Smooth muscle cell (in vitro differentiated cells): Measurements from ENCODE around the gene SPTBN1. TPM values are rescaled to one million over a fixed set of nuclear protein-coding genes. Genes with fewer than 3 reads are reported as not detected.

Experiments
- DNase-seq: peaks from one replicate; lab custom pipeline; 2025; ENCODE audit not compliant: unreplicated experiment; lab: John Stamatoyannopoulos, UW
- H2AFZ ChIP-seq: fragments of 200-600 bp; sonication (generic); 2 replicates; pipeline ENCODE4 v1.6.0; 2016; ENCODE audit warnings: antibody characterized with exemption, low read depth, mild to moderate bottlenecking
- H3F3A ChIP-seq: fragments of 200-600 bp; sonication (generic); 2 replicates; pipeline ENCODE4 v1.6.0; 2017; ENCODE audit warnings: antibody characterized with exemption, low read depth
- H3K27ac ChIP-seq: fragments of 200-600 bp; sonication (generic); 2 replicates; pipeline ENCODE4 v1.5.1; 2016; ENCODE audit warnings: low read depth, mild to moderate bottlenecking
- H3K27me3 ChIP-seq: fragments of 200-600 bp; sonication (generic); 2 replicates; pipeline ENCODE4 v1.6.1; 2016; ENCODE audit warnings: low read depth, mild to moderate bottlenecking
- H3K36me3 ChIP-seq: fragments of 200-600 bp; sonication (generic); 2 replicates; pipeline ENCODE4 v1.5.1; 2016; ENCODE audit warnings: low read depth
- H3K4me1 ChIP-seq: fragments of 200-600 bp; sonication (generic); 2 replicates; pipeline ENCODE4 v1.5.1; 2016; ENCODE audit warnings: low read depth
- H3K4me2 ChIP-seq: fragments of 200-600 bp; sonication (generic); 2 replicates; pipeline ENCODE4 v1.6.0; 2016; ENCODE audit warnings: mild to moderate bottlenecking
- H3K4me3 ChIP-seq: fragments of 200-600 bp; sonication (generic); 2 replicates; pipeline ENCODE4 v1.5.1; 2016; ENCODE audit warnings: mild to moderate bottlenecking
- H3K79me2 ChIP-seq: fragments of 200-600 bp; sonication (generic); 2 replicates; pipeline ENCODE4 v1.6.0; 2016; ENCODE audit warnings: low read depth, mild to moderate bottlenecking
- H3K9ac ChIP-seq: fragments of 200-600 bp; sonication (generic); 2 replicates; pipeline ENCODE4 v1.6.0; 2016; ENCODE audit warnings: low read depth
- H3K9me3 ChIP-seq: fragments of 200-600 bp; sonication (generic); replicated peaks from 2 replicates; pipeline ENCODE4 v1.5.1; 2016; ENCODE audit warnings: low read depth
- H4K20me1 ChIP-seq: fragments of 200-600 bp; sonication (generic); 2 replicates; pipeline ENCODE4 v1.6.0; 2016; ENCODE audit warnings: low read depth
- WGBS: methylation state at CpG from one replicate; pipeline ENCODE4 v1.1.7; 2016; ENCODE audit warnings: low lambda C conversion rate; 5-methylcytosine and 5-hydroxymethylcytosine counted together
- polyA plus RNA-seq: library from polyadenylated mRNA; unstranded; fragments of >200 nt; fragmentation: Nextera tagmentation; extraction: Ambion mirVana; gene quantifications from 2 replicates; pipeline ENCODE4 v1.2.1, GENCODE V29; 2016
- total RNA-seq: library from RNA; depleted of rRNA; stranded (reverse); fragments of >200 nt; gene quantifications from 2 replicates; pipeline ENCODE4 v1.2.3, GENCODE V29; 2014
- TF ChIP-seq, protein P1 (sequence below): fragments of 200-600 bp; sonication (generic); IDR thresholded peaks from 2 replicates; pipeline ENCODE4 v1.5.1; 2017; ENCODE audit warnings: borderline replicate concordance, mild to moderate bottlenecking, antibody characterized with exemption; ENCODE audit not compliant: insufficient read depth, poor library complexity, severe bottlenecking

Gene SPTBN1
- total and polyA plus RNA-seq, 2 experiments from 2014 or later, result 78.7 to 186 TPM

DNA sequence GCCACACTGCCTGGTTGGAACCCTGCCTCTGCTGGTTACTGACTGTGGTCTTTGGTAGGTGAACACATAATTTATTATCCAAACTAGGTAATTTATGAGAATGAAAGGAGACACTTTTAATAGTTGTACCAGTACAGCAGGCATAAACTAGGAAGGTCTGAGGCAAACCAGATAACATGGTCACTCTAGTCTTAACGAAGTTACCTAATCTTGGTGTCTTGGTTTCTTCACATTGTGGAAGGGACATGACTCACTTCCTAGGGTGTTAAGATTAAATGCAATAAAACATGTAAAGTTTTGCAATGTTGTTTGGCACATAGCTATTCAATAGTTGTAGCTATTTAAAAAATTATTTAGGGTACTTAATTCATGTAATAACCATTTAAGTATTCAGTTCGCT, 23.3 kb downstream of the SPTBN1 start:
- Histone ChIP-seq H2AFZ (no peak overlapping the region), H3K27me3 (no peaks in the 10 kb centered on the region), H3K4me2 (peak overlapping the region; percentile 35), H3K9ac (no peak overlapping the region), H3K4me1 (peaks cover 11% of the 10 kb centered on the region), H3K27ac (peak overlapping the region; percentile 85), H4K20me1 (peaks cover 47% of the 10 kb centered on the region), H3F3A (peaks cover 22% of the 10 kb centered on the region), H3K9me3 (no peaks in the 10 kb centered on the region), H3K4me3 (no peak overlapping the region), H3K36me3 (no peaks in the 10 kb centered on the region), H3K79me2 (peaks cover 89% of the 10 kb centered on the region)
- 46% methylated on average over 2 of the region's 2 CpGs for WGBS
- TF ChIP-seq, protein P1, sequence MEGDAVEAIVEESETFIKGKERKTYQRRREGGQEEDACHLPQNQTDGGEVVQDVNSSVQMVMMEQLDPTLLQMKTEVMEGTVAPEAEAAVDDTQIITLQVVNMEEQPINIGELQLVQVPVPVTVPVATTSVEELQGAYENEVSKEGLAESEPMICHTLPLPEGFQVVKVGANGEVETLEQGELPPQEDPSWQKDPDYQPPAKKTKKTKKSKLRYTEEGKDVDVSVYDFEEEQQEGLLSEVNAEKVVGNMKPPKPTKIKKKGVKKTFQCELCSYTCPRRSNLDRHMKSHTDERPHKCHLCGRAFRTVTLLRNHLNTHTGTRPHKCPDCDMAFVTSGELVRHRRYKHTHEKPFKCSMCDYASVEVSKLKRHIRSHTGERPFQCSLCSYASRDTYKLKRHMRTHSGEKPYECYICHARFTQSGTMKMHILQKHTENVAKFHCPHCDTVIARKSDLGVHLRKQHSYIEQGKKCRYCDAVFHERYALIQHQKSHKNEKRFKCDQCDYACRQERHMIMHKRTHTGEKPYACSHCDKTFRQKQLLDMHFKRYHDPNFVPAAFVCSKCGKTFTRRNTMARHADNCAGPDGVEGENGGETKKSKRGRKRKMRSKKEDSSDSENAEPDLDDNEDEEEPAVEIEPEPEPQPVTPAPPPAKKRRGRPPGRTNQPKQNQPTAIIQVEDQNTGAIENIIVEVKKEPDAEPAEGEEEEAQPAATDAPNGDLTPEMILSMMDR, result no peak
- DNase-seq, result no peak

DNA sequence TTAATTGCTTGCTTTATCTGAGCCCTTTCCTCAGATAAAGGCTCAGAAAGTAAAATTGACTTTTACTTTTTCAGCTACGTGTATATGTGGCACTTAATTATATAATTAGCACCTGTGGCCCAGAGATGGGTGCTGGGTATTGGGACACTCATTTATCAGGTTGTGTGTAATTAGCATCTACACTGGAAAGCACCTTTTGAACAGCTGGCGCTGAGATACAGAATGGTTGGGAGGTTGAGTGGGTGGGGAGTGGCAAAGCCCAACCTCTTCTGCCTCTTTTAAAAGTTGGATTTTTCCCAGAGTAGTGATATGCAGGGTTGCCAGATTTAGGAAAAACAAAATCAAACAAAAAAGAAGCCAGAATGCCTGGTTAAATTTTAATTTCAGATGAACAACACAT, 23.9 kb downstream of the SPTBN1 start:
- peak overlapping the region; percentile 85 for H3K27ac ChIP-seq
- peaks cover 47% of the 10 kb centered on the region for H4K20me1 ChIP-seq
- H3K9ac ChIP-seq, result no peak overlapping the region
- peak overlapping the region; percentile 24 for H3K4me2 ChIP-seq
- WGBS, result 90% methylated on average over 2 of the region's 2 CpGs
- peaks cover 89% of the 10 kb centered on the region for H3K79me2 ChIP-seq
- H3K9me3 ChIP-seq, result no peaks in the 10 kb centered on the region
- no peaks in the 10 kb centered on the region for H3K36me3 ChIP-seq
- no peak for DNase-seq
- H3K4me3 ChIP-seq, result no peak overlapping the region
- no peaks in the 10 kb centered on the region for H3K27me3 ChIP-seq
- H3K4me1 ChIP-seq, result peaks cover 11% of the 10 kb centered on the region
- TF ChIP-seq, protein P1, result no peak
- H2AFZ ChIP-seq, result no peak overlapping the region
- H3F3A ChIP-seq, result peaks cover 22% of the 10 kb centered on the region

DNA sequence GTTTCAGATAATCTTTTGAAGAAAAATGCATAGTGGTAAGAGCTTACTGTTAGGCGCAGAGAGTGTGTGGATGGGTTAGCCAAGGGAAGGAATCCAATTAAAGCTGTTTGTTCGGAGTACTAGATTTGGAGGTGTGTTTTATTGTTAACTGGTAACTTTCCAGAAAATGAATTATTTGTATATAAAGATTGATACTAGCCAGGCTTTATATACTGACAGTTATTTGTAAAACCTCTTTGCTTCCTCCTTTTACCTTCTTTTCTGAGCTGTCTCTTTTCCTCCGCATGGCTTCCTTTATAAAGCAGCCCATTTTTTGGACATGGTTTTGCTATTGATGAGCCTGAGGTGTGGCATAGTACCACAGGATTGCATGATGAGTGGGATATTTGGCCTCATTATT, 25.6 kb downstream of the SPTBN1 start:
- TF ChIP-seq, protein P1, result no peak
- Histone ChIP-seq H2AFZ (no peak overlapping the region), H3K27ac (peak overlapping the region; percentile 85), H3K4me3 (no peak overlapping the region), H3F3A (peaks cover 22% of the 10 kb centered on the region), H3K79me2 (peaks cover 78% of the 10 kb centered on the region), H3K4me1 (peaks cover 7% of the 10 kb centered on the region), H3K9me3 (no peaks in the 10 kb centered on the region), H3K36me3 (no peaks in the 10 kb centered on the region), H3K27me3 (no peaks in the 10 kb centered on the region), H3K4me2 (no peak overlapping the region), H3K9ac (no peak overlapping the region), H4K20me1 (peaks cover 33% of the 10 kb centered on the region)
- WGBS, result 92% methylated on average over 3 of the region's 3 CpGs
- no peak for DNase-seq

DNA sequence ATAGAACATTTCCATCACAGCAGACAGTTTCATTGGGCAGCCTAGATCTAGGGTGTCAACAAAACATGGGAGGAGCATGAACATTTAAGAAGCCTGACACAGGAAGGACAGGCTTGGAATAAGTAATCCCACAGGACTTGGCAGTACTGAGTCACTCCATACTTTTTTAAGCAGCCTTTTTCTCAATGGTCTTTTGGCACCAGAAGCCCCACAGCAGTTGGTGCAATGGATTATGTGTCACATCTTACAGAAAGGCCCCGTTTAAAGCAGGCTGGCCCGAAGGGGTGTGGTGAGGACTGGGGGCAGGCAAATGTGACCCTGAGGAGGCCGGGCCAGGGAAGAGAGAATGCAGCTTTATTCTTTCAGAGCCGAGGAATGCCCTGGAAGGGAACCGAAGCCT, 26.6 kb downstream of the SPTBN1 start:
- H3K4me3 ChIP-seq, result peak overlapping the region; percentile 2
- H3F3A ChIP-seq, result peaks cover 22% of the 10 kb centered on the region
- peak overlapping the region; percentile 85 for H3K27ac ChIP-seq
- peak overlapping the region; percentile 23 for H3K9ac ChIP-seq
- peaks cover 78% of the 10 kb centered on the region for H3K79me2 ChIP-seq
- no peaks in the 10 kb centered on the region for H3K27me3 ChIP-seq
- DNase-seq, result peak; percentile 12
- 5% methylated on average over 5 of the region's 5 CpGs for WGBS
- peak overlapping the region; percentile 70 for H3K4me2 ChIP-seq
- TF ChIP-seq, protein P1, result no peak
- peaks cover 7% of the 10 kb centered on the region for H3K4me1 ChIP-seq
- no peaks in the 10 kb centered on the region for H3K9me3 ChIP-seq
- no peaks in the 10 kb centered on the region for H3K36me3 ChIP-seq
- peaks cover 38% of the 10 kb centered on the region for H4K20me1 ChIP-seq
- H2AFZ ChIP-seq, result no peak overlapping the region
